ENCODE results near the gene HEMK1. TPM values are rescaled to one million over a fixed set of nuclear protein-coding genes. Genes with fewer than 3 reads are reported as not detected.

The HEMK1 gene
- total RNA-seq, 4 donors from 2014 or later = 3.8 to 10.6 (median 8.4) TPM

- Histone ChIP-seq H3K27me3 (no peaks in the 10 kb centered on the region), H3K9me3 (no peaks in the 10 kb centered on the region), H3K27ac (no peak overlapping the region), H3K4me3 (no peak overlapping the region), H3K4me1 (no peaks in the 10 kb centered on the region), H3K36me3 (no peaks in the 10 kb centered on the region)
- WGBS = 93% methylated on average over 3 of the region's 3 CpGs
- DNase-seq (ENCODE audit: low spot score in 2 of 2) = no peak
- TF ChIP-seq EP300 (IDR thresholded peaks at IDR 0.05) = no peak
These were observed 20.1 kb upstream of the HEMK1 start for GRCh38 chr3:50549226-50549625.

- TF ChIP-seq CTCF (IDR thresholded peaks at IDR 0.05) (peak in 1 of 2 donors; percentile 76), POLR2AphosphoS5 (IDR thresholded peaks at IDR 0.05) (no peak)
- DNase-seq (ENCODE audit: low spot score in 2 of 2) = no peak
- H3K4me1 ChIP-seq = no peaks in the 10 kb centered on the region
- no peaks in the 10 kb centered on the region for H3K36me3 ChIP-seq
- H3K9me3 ChIP-seq = no peaks in the 10 kb centered on the region
- no peaks in the 10 kb centered on the region for H3K27me3 ChIP-seq
- H3K27ac ChIP-seq = no peak overlapping the region
- WGBS = 36% methylated on average over 6 of the region's 13 CpGs
- no peak overlapping the region for H3K4me3 ChIP-seq
These were observed 19.1 kb upstream of the HEMK1 start for GRCh38 chr3:50550079-50550736.

- H3K9me3 ChIP-seq = no peaks in the 10 kb centered on the region
- no peak overlapping the region for H3K27ac ChIP-seq
- WGBS = 58% methylated on average over 9 of the region's 9 CpGs
- H3K27me3 ChIP-seq = no peaks in the 10 kb centered on the region
- H3K4me1 ChIP-seq = no peaks in the 10 kb centered on the region
- no peaks in the 10 kb centered on the region for H3K36me3 ChIP-seq
- TF ChIP-seq POLR2AphosphoS5 (IDR thresholded peaks at IDR 0.05) (no peak), POLR2A (IDR thresholded peaks at IDR 0.05) (no peak), CTCF (IDR thresholded peaks at IDR 0.05) (no peak), EP300 (IDR thresholded peaks at IDR 0.05) (no peak)
- H3K4me3 ChIP-seq = no peak overlapping the region
- DNase-seq (ENCODE audit: low spot score in 2 of 2) = no peak
These were observed 18.2 kb upstream of the HEMK1 start for GRCh38 chr3:50551054-50551659.

GRCh38 chr3:50551681-50552435, 17.5 kb upstream of the HEMK1 start:
- no peaks in the 10 kb centered on the region for H3K9me3 ChIP-seq
- H3K4me3 ChIP-seq = no peak overlapping the region
- DNase-seq (ENCODE audit: low spot score in 2 of 2) = no peak
- peak in 1 of 2 donors; percentile 16 for TF ChIP-seq CTCF (IDR thresholded peaks at IDR 0.05)
- no peak for TF ChIP-seq EP300 (IDR thresholded peaks at IDR 0.05)
- no peaks in the 10 kb centered on the region for H3K36me3 ChIP-seq
- WGBS = 83% methylated on average over 6 of the region's 7 CpGs
- no peaks in the 10 kb centered on the region for H3K27me3 ChIP-seq
- no peak overlapping the region for H3K27ac ChIP-seq
- no peaks in the 10 kb centered on the region for H3K4me1 ChIP-seq

GRCh38 chr3:50552598-50552997, 16.7 kb upstream of the HEMK1 start:
- TF ChIP-seq POLR2AphosphoS5 (IDR thresholded peaks at IDR 0.05) = no peak
- Histone ChIP-seq H3K27me3 (no peaks in the 10 kb centered on the region), H3K4me1 (no peaks in the 10 kb centered on the region), H3K27ac (no peak overlapping the region), H3K36me3 (no peaks in the 10 kb centered on the region), H3K4me3 (no peak overlapping the region), H3K9me3 (no peaks in the 10 kb centered on the region)
- 87% methylated on average over 7 of the region's 9 CpGs for WGBS
- DNase-seq (ENCODE audit: low spot score in 2 of 2) = no peak

GRCh38 chr3:50554553-50554952, 14.8 kb upstream of the HEMK1 start:
- Histone ChIP-seq H3K36me3 (no peaks in the 10 kb centered on the region), H3K4me3 (no peak overlapping the region), H3K9me3 (no peaks in the 10 kb centered on the region), H3K4me1 (no peaks in the 10 kb centered on the region), H3K27me3 (no peaks in the 10 kb centered on the region), H3K27ac (no peak overlapping the region)
- no peak for TF ChIP-seq POLR2AphosphoS5 (IDR thresholded peaks at IDR 0.05)
- TF ChIP-seq POLR2A (IDR thresholded peaks at IDR 0.05) = no peak
- no peak for TF ChIP-seq EP300 (IDR thresholded peaks at IDR 0.05)
- no peak for TF ChIP-seq CTCF (IDR thresholded peaks at IDR 0.05)
- DNase-seq (ENCODE audit: low spot score in 2 of 2) = no peak
- WGBS = no CpG with 5 or more reads among the region's 5 CpGs

All from suprapubic skin (tissue), 4 donors.